NCI-H2227 (cell line): ENCODE results near the gene HNF1B.
A peak's percentile ranks its signal among the peaks of the same experiment; 100 is the strongest.
"Not testable (repeated sequence)": the region's sequence is repeated elsewhere in the genome, so short reads cannot be mapped to it uniquely, and the experiment has no call there.

ENCODE experiments used
- DNase-seq: peaks from one replicate; lab custom pipeline; 2025; ENCODE audit not compliant: unreplicated experiment; lab: John Stamatoyannopoulos, UW

Gene HNF1B

GRCh38 chr17:37744961-37745800, at the start of gene HNF1B:
Gene HNF1B (minus strand): TSS chr17:37745059. CDS start chr17:37744884, 175 bp downstream.
- no peak for DNase-seq

- no peak for DNase-seq
Measured at GRCh38 chr17:37792787-37793186, 47.9 kb upstream of the HNF1B start.

DNA sequence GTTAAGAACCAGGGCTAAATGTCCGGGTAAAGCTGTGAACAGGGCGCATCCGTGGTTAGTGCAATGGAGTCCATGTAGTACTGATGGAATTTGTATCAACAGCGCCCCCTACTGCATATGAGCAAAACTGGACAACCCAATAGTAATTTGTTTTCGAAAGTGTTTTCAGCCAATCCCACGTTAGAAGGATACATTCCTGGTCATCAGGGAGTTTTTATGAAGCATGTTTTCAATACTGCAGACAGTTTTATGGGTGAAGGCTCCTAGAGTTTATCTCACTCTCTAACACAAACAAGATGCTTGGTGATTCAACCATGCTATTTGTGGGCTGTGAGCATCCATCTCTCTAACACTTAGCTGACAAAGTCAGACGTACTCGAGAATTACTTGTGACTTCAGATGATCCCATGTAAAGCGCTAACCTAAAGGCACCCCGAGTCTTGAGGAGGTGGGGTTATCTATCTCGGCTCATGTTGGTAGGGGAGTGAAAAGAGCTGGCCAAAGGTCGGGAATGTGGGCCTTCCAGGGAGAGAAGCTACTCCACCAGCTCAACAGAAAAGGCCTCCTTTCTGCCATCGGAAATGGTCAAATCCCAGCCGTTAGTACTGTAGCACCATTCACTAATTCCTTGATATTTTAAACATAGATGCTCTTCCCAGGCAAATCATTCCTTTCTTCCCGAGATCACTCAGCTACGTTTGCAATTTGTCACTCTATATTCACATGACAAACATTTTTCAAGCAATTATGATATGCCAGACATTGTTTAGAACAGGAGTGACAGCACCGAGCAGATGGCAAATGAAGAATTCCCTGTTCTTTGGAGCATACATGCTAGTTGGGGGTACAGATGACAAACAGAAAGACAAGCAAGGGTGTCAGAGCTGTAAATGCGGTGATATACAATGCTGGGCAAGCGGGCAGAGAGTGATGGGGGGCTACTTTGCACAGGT, 46.9 kb upstream of the HNF1B start:
- DNase-seq: no peak

DNA sequence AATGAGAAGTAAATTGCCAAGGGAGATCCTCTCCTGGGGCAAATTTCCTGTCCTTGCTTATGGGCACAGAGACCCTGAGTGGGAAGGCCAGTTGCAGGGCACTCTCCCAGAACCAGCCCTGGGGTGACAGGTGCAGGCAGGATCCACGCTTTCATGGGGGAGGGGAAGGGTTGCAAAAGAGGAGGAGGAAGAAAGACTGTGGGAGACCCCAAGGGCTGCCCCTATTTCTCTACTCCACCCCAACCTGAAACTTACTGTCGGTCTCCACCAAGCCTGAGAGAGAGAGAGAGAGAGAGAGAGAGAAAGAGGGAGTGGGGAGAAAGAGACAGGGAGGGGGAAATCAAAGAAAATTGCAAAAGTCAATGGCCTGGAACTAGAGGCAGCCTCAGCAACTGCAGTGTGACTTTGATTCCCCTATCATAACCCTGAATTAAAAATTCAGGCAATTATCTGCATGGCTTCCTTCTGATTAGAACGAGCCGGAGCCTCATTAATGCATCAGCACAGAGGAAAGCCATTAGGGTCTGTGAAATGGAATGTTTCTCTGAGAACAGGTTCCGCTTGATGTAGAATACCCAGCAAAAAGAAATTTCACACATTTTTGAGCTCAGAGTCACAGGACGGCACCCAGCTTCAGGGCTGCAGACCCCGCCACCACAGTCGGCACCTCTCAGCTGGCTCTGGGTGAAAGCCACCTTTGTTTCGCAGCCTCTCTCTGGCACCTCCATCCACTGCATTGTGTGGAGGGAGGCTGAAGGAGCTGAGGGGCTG, 45.1 kb upstream of the HNF1B start:
- no peak for DNase-seq

- no peak for DNase-seq
Measured at GRCh38 chr17:37789021-37789565, 44.2 kb upstream of the HNF1B start.

DNA sequence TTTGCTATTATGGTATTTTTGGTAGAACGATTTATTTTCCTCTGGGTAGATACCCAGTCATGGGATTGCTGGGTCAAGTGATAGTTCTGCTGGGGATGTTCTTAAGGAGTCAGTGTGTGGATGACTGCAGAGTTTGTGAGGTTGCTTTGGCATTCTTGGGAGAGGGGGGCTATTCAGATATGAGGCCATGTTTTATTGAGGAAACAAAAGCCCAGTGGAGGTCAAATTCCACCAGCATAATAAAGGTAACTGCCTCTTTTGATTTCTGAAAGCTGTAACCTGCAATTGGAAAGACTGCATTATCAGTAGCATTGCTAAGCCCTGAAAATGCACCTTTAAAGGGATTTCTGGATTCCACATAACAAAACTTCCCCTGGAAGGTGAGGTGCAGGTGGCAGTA, 43.7 kb upstream of the HNF1B start:
- DNase-seq: no peak

DNA sequence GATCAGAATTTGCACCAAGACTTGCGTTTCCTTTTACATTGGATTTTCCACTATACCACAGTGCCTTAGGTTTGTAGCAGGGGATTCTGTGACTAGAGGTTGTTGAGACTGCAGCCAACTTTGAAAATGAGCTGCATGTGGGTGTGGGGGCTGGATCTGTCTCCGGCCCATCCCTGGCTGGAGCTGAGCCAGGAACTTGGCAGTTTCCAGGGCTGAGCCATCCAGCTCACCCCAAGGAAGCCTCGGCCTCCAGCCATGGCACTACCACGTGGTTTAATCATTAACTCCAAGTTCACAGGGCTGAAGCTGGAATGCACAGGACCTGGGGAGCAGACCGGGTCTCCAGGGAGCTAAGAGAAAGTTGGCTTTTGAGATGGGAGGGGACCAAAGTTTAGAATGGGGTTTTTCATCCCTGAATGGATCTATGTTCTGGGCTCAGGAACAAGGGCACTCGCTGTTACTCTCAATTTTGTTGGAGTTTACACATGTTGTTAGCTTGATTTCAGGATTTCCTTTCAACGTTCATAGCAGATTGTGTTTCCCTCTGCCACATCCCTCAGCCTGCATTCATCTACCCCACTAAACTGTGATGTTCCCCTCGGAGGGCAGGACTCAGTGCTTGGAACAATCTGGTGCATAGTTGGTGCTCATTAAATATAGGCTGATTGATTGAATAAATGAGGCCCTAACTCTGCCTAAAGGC, 42.3 kb upstream of the HNF1B start:
- no peak for DNase-seq

GRCh38 chr17:37786481-37786880, 41.6 kb upstream of the HNF1B start:
- DNase-seq: no peak

DNA sequence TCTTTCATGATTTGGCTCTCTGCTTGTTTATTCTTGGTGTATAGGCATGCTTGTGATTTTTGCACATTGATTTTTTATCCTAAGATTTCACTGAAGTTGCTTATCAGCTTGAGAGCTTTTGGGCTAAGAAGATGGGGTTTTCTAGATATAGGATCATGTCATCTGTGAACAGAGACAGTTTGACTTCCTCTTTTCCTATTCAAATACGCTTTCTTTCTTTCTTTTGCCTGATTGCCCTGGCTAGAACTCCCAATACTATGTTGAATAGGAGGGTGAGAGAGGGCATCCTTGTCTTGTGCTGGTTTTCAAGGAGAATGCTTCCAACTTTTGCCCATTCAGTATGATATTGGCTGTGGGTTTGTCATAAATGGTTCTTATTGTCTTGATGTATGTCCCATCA, 37.6 kb upstream of the HNF1B start:
- not testable (repeated sequence) for DNase-seq

GRCh38 chr17:37781451-37781850, 36.6 kb upstream of the HNF1B start:
- DNase-seq: no peak

GRCh38 chr17:37779554-37779953, 34.7 kb upstream of the HNF1B start:
- no peak for DNase-seq

- no peak for DNase-seq
Measured at GRCh38 chr17:37774504-37774903, 29.6 kb upstream of the HNF1B start.

GRCh38 chr17:37772982-37773381, 28.1 kb upstream of the HNF1B start:
- no peak for DNase-seq

DNA sequence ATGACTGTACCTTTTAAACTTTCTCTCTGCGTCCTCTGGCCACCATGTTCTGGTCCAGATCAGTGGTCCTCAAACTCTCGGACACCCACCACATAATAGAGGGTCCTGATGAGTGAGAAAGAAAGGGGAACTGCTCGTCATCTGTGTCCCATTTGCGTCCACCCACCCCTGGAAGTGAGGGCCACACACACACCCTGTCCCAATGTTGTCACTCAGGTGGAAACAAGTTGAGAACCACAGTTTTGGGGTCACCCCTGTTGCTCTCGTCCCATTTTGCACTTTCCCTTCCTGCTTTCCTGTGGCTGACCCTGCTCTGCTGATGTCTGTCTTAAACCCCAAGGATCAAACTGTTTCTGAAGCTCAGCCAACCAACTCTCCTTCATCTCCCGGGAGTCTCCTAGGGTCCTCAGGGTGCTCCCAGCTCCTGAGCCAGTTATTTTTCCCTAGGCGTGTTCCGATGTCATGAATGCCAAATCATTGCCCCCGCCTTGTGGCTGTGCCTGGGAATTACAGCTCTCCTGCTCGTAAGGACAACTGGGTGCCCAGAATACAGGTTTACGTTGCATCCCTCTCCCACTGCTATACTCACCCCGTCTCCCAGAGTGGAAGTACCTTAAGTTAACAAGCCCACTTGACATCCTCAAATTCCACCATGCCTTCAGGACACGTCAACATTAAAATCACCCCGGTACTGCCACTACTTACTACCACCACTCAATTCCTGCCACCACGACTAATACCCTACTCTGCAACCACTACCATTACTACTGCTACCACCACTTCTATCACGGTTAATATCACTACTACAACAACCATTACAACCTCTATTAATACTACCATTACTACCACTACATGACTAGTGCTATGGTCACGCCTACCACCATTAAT, 26.0 kb upstream of the HNF1B start:
- DNase-seq: peak; percentile 50

DNA sequence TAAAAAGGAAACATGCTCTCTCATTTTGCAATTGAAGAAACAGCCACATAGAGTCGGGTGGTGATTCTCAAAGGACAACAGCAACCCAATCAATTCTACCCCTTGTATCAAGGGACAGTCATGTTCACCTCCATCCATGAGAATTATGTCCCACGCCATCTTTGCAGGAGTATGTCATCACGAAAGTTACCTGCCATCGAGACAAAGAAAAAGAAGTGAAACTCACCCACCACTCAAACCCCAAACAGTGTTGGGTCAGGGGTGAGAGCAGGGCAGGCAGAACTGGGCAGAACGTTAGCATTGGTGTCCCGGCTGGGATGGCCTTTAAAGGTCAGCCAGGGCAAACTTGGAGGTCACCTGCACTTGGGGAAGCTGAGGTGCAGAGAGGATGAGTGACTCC, 24.2 kb upstream of the HNF1B start:
- no peak for DNase-seq

DNA sequence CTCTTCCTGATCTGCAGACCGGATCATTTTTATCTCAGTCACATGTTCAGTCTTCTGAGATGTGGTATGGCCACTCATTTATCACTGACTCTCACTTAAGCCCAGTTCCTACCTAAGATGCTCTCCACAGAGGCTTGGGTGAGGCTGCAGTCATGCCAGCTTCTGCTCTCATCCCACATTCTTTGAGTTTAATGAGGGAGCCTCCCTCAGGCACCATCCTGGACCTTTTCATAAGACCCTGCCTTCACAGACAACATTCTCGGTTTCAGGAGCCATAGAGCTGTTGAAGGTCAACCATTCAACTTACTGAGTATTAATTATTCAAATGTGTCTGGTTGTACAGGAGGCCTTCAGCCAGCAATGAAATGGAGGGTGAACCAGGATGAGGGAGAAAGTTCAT, 23.6 kb upstream of the HNF1B start:
- no peak for DNase-seq

DNA sequence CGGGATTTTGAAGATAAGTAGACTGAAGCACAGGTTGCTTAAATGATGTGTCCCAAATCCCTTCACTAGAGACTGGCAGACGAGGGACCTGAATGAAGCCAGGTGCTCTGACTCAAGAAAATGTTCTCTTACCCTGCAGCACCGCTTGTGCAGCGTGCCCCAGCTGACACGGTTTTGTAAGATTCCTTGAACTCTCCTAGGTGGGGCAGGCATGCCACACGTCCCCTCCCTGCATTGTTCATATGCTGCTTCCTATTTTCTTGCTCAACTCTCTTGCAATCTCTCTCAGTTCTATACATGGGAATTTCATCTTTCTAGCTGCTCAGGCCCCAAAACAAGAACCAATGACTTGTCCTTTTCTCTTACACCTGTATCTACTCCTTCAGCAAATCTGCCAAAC, 22.1 kb upstream of the HNF1B start:
- no peak for DNase-seq

- no peak for DNase-seq
Measured at GRCh38 chr17:37764383-37764782, 19.5 kb upstream of the HNF1B start.

GRCh38 chr17:37762666-37763065, 17.8 kb upstream of the HNF1B start:
- DNase-seq: no peak
